HEK293 (cell line): ENCODE measurements around the gene MEGF9.

ENCODE experiments used
- CTCF ChIP-seq: fragments of 450-650 bp; formaldehyde crosslinking; IDR thresholded peaks from 2 replicates; pipeline ENCODE4 v1.5.1; 2016; ENCODE audit warnings: missing biosample characterization, missing genetic modification characterization
- ELK4 ChIP-seq: IDR thresholded peaks from 2 replicates; pipeline ENCODE4 v1.6.1; 2011; ENCODE audit warnings: mild to moderate bottlenecking, low read depth, low read length, borderline replicate concordance
- REPIN1 ChIP-seq: fragments of 450-650 bp; formaldehyde crosslinking; IDR thresholded peaks from 2 replicates; pipeline ENCODE4 v1.5.1; 2017; ENCODE audit warnings: missing biosample characterization, missing genetic modification characterization, low read depth
- ZBTB44 ChIP-seq: fragments of 450-650 bp; IDR thresholded peaks from 2 replicates; pipeline ENCODE4 v1.5.1; 2018; ENCODE audit warnings: missing biosample characterization, mild to moderate bottlenecking, missing genetic modification characterization
- ZEB2 ChIP-seq: fragments of 450-650 bp; formaldehyde crosslinking; IDR thresholded peaks from 2 replicates; pipeline ENCODE4 v1.5.1; 2016; ENCODE audit warnings: missing biosample characterization, missing genetic modification characterization
- ZFP37 ChIP-seq: fragments of 450-650 bp; formaldehyde crosslinking; IDR thresholded peaks from 2 replicates; pipeline ENCODE4 v1.5.1; 2016; ENCODE audit warnings: missing biosample characterization, missing genetic modification characterization
- ZNF274 ChIP-seq, 2 experiments: fragments of 200-500 bp in 1 of 2; fragments of 450-650 bp in 1 of 2; sonication (Bioruptor generic) in 1 of 2; formaldehyde crosslinking in 1 of 2; IDR thresholded peaks; 2 replicates each; pipeline versions ENCODE4 v1.5.1 to v1.6.1; 2014 to 2016; ENCODE audit warnings: borderline replicate concordance in 1 of 2, inconsistent platforms in 1 of 2, low read length in 1 of 2, missing biosample characterization in 1 of 2, missing genetic modification characterization in 1 of 2
- ZNF292 ChIP-seq: fragments of 450-650 bp; formaldehyde crosslinking; IDR thresholded peaks from 2 replicates; pipeline ENCODE4 v1.5.1; 2016; ENCODE audit warnings: low read depth, missing biosample characterization, missing genetic modification characterization, borderline replicate concordance
- ZNF362 ChIP-seq: fragments of 450-650 bp; formaldehyde crosslinking; IDR thresholded peaks from 2 replicates; pipeline ENCODE4 v1.5.1; 2016; ENCODE audit warnings: missing biosample characterization, missing genetic modification characterization
- ZNF488 ChIP-seq: fragments of 450-650 bp; formaldehyde crosslinking; IDR thresholded peaks from 2 replicates; pipeline ENCODE4 v1.5.1; 2016; ENCODE audit warnings: missing biosample characterization, missing genetic modification characterization
- ZNF510 ChIP-seq: fragments of 450-650 bp; formaldehyde crosslinking; IDR thresholded peaks from 2 replicates; pipeline ENCODE4 v1.5.1; 2018; ENCODE audit warnings: mild to moderate bottlenecking, missing genetic modification characterization, missing biosample characterization; ENCODE audit not compliant: insufficient replicate concordance
- ZNF513 ChIP-seq: fragments of 450-650 bp; IDR thresholded peaks from 2 replicates; pipeline ENCODE4 v1.5.1; 2018; ENCODE audit warnings: missing biosample characterization, missing genetic modification characterization
- ZNF529 ChIP-seq: fragments of 450-650 bp; formaldehyde crosslinking; IDR thresholded peaks from 2 replicates; pipeline ENCODE4 v1.5.1; 2017; ENCODE audit warnings: missing genetic modification characterization, missing biosample characterization; ENCODE audit not compliant: insufficient replicate concordance
- ZNF658 ChIP-seq: fragments of 450-650 bp; formaldehyde crosslinking; IDR thresholded peaks from 2 replicates; pipeline ENCODE4; 2016; ENCODE audit warnings: missing biosample characterization, missing genetic modification characterization

GRCh38 chr9:120729791-120730241 lies 15.5 kb upstream of the MEGF9 start:
- no peak for TF ChIP-seq ZNF274 (IDR thresholded peaks at IDR 0.05; ENCODE audit: low read length)
- no peak for TF ChIP-seq ZNF274 (tag by site-specific recombination; IDR thresholded peaks at IDR 0.05; ENCODE audit: borderline replicate concordance)
- TF ChIP-seq ZBTB44 (tag by site-specific recombination): no peak
- TF ChIP-seq ZNF529 (tag by site-specific recombination): no peak
- TF ChIP-seq ZNF513 (tag by site-specific recombination): no peak
- no peak for TF ChIP-seq CTCF
- no peak for TF ChIP-seq ZNF362
- TF ChIP-seq ZFP37 (tag by site-specific recombination): no peak
- TF ChIP-seq ZNF488: no peak
- TF ChIP-seq ZNF510 (tag by site-specific recombination): no peak
- no peak for TF ChIP-seq ZNF292 (tag by site-specific recombination)
- no peak for TF ChIP-seq ZEB2
- no peak for TF ChIP-seq ELK4
- no peak for TF ChIP-seq ZNF658 (tag by site-specific recombination)
- TF ChIP-seq REPIN1: no peak
